Activated gamma-delta T cell (primary cell): ENCODE results near the gene TNFAIP8.

Source experiments
- DNase-seq: peaks from one replicate; lab custom pipeline; 2025; lab: John Stamatoyannopoulos, UW
- total RNA-seq, 2 donors: gene quantifications; one replicate each; lab custom pipeline; 2026; lab: John Stamatoyannopoulos, UW

TNFAIP8 gene
- total RNA-seq, result 179 to 230 reads per million in 2 donors

- peak; percentile 38 for DNase-seq
These were observed at the start of gene TNFAIP8 for GRCh38 chr5:119355685-119356611. TSS of gene TNFAIP8 (plus strand) at chr5:119356019. CDS start at chr5:119356091, 72 bp downstream.

- DNase-seq, result no peak
These were observed 48.6 kb upstream of the TNFAIP8 start for GRCh38 chr5:119307170-119307569.

DNA sequence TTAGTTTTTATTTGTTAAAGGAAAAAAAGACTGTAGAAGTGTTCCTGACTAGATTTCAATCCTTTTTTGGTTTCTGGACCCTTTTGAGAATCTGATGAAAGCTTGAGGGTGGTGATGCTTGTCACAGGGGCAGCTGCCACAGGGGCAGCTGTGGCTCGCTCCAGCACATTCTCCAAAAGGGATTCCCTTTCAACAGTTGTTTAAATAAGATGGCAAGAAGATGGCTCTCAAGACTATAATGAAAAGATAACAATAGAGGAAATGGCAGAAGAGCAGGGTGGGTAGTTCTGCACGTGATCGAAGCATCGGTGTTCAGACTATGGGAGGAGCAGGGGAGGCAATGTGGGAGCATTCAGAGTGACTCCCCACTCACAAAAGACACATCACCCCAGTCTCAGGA is 46.5 kb upstream of the TNFAIP8 start:
- no peak for DNase-seq

DNA sequence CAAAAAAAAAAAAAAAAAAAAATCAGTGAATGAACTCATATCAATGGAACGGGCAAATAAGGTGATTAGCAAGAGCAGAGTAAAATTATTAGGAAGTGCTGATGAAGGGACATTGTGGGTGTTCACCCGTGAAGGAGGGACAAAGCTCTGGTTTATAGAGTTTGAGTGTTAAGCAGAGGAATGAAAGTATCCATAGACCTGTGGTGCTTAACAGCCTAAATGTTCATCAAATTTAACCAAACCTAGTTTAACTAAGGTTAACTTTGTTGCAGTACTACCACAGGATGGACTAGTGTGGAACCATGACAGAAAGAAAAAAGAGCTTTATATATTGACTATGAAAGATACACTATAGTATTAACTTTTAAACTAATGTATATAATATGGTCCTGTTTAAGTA is 44.1 kb upstream of the TNFAIP8 start:
- DNase-seq, result no peak

DNA sequence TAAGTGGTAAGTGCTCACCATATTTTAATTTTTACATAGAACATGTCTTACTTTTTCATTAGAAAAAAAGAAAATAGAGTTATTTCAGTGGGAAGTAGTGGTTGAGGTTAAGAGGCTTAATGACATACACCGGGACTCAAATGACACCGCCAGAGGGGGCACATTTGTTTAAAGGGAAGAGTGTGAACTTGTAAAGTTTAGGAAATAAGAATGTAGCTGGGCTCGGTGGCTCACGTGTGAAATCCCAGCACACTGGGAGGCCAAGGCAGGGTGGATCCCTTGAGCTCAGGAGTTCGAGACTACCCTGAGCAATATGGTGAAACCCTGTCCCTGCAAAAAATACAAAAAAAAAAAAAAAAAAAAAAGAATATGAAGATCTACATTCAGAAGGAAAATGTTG is 43.4 kb upstream of the TNFAIP8 start:
- DNase-seq, result no peak

- no peak for DNase-seq
These were observed 42.6 kb upstream of the TNFAIP8 start for GRCh38 chr5:119313197-119313596.

- DNase-seq, result no peak
These were observed 41.9 kb upstream of the TNFAIP8 start for GRCh38 chr5:119313658-119314605.

GRCh38 chr5:119315516-119315949 is 40.3 kb upstream of the TNFAIP8 start:
- DNase-seq, result no peak

DNA sequence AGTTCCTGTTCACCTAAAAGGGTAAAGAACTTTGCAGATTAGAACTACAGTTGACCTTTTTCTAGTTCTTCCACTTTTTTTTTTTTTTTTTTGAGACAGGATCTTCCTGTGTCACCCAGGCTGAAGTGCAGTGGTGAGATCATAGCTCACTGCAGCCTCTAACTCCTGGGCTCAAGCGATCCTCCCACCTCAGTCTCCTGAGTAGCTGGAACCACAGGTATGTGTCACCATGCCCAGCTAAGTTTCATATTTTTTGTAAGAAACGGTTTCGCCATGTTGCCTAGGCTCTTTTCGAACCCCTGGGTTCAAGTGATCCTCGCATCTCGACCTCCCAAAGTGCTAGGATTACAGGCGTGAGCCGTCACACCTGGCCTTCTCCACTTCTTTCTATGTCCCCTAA is 39.7 kb upstream of the TNFAIP8 start:
- DNase-seq, result no peak

- DNase-seq, result no peak
These were observed 38.9 kb upstream of the TNFAIP8 start for GRCh38 chr5:119316906-119317305.

DNA sequence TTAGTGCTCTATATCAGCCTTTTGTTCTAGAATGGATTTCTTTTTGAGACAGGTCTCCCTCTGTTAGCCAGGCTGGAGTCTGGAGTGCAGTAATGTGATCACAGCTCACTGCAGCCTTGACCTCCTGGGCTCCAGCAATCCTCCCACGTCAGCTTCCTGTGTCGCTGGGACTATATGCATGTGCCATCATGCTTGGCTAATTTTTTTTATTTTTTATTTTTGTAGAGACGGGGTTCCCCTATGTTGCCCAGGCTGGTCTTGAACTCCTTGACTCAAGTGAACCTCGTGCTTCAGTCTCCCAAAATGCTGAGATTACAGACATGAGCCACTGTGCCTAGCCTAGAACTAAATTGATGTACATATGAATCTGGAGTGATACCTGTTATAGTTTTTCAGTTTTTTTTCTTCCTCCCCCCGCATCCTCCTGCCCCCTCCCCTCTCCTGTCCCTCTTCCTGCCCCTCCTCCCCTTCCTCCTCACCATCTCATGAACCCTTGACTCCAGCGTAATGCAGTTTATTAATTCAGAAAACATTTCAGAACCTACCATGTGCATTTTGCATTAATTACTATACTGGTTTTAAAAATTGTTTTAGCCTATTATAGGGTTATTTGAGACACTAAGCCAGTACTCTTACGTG is 37.4 kb upstream of the TNFAIP8 start:
- no peak for DNase-seq

DNA sequence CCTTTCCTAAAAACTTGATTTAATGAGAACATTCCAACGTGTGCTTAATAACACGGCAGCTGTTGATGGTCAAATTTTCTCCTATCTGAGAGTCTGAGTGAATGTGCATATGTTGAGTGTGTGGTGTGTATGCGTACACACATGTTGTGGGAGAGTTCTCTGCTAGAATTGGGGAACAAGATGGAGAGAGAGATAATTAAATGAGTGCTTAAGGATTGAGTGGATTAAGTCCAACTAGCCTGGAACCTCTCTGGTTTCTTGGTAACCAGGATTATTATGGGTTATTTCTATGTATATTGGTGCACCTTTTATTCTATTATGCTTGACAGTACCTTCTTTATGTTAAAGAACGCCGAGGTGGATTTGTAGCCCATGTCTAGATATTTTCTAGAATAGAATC is 36.4 kb upstream of the TNFAIP8 start:
- no peak for DNase-seq

DNA sequence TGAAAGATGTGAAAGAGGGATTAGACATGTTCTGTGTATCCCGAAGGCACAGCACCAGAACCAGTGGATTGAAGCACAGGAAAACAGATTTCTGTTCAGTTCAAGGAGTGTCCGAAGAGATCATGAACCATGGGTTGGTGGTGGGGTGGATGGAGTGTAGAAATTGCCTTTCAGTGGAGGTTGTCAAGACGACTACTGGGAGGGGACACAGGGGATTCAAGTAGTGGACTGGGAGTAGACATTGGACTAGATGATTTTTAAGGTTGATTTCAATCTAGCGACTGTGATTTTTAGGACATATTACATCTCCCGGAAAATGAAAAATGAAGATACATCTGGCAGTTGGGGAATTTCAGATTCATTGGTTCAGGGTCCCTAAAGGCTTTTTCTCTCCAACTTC is 35.9 kb upstream of the TNFAIP8 start:
- DNase-seq, result no peak

GRCh38 chr5:119321569-119322311 is 34.1 kb upstream of the TNFAIP8 start:
- DNase-seq, result no peak

DNA sequence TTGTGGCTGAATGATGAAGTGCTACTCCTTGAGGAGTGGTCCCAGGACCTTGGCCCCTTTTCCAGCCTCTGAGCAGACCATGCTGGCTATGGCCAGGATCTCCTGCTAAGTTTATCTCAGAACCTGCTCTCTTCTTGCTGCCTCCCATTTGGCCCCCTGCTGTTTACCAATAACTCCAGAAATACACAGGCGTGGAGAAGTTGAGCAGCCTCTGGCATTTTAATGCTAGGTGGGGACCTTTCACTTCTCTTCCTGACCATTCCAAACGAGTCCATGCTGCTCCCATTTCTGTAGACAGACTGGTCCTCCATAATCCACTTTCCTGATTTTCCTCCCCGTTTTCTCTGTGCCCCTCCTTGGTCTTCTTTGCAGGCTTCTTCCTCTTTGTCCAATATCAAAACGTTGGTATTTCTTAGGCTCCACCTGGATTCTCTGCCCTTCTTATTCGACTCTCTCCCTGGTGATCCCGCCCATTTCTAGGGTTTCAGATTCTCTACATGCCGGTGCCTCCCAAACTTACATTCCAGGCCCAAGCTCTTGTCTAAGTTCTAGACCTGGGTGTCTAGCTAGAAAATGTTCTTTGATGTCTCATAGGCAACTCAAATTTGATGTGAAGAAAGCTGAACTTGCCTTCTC is 33.4 kb upstream of the TNFAIP8 start:
- no peak for DNase-seq

GRCh38 chr5:119322948-119323537 is 32.8 kb upstream of the TNFAIP8 start:
- DNase-seq, result no peak

GRCh38 chr5:119323601-119324000 is 32.2 kb upstream of the TNFAIP8 start:
- DNase-seq, result no peak

GRCh38 chr5:119324842-119325241 is 31.0 kb upstream of the TNFAIP8 start:
- no peak for DNase-seq

DNA sequence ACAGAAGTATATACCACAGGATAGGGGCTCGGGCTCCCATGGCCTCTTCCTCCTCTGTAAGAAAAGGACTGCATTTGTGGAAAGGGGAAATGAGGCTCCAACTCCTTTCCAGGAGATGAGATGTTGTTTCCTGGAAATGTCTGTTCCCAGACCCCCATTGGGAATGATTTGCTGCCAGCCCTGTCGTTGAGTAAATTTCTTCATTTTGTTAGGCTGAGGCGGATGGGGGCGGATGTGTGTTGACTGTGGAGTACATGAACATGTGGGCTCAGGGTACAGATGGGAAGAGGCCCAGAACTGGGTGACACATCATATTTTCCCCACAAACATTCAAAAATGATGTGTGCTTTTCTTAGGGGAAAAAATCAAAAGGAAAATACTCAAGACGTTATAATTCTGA is 28.8 kb upstream of the TNFAIP8 start:
- DNase-seq, result no peak
